DOHH2 (cell line): ENCODE data around the gene MACROD2.

Experiments
- H3F3A ChIP-seq: fragments of 200-600 bp; sonication (generic), shearing (Covaris generic); 2 replicates; pipeline ENCODE4 v1.6.0; 2016; ENCODE audit warnings: antibody characterized with exemption, mild to moderate bottlenecking; ENCODE audit not compliant: control insufficient read depth, insufficient read depth
- H3K27ac ChIP-seq: fragments of 200-600 bp; sonication (generic); 2 replicates; pipeline ENCODE4 v1.5.1; 2014; ENCODE audit warnings: low read depth, mild to moderate bottlenecking, low read length, moderate library complexity
- H3K27me3 ChIP-seq: fragments of 200-600 bp; sonication (generic); 2 replicates; pipeline ENCODE4 v1.6.1; 2014; ENCODE audit warnings: mild to moderate bottlenecking, low read length, mixed read lengths; ENCODE audit not compliant: control insufficient read depth
- H3K36me3 ChIP-seq: fragments of 200-600 bp; sonication (generic); 2 replicates; pipeline ENCODE4 v1.6.1; 2014; ENCODE audit warnings: mild to moderate bottlenecking, low read length, moderate library complexity, mixed read lengths; ENCODE audit not compliant: control insufficient read depth
- H3K4me1 ChIP-seq: fragments of 200-600 bp; sonication (generic); 2 replicates; pipeline ENCODE4 v1.6.1; 2014; ENCODE audit warnings: mild to moderate bottlenecking, low read length, mixed read lengths; ENCODE audit not compliant: control insufficient read depth
- H3K4me2 ChIP-seq: fragments of 200-600 bp; sonication (generic); 2 replicates; pipeline ENCODE4 v1.6.0; 2014; ENCODE audit warnings: mild to moderate bottlenecking, low read length, moderate library complexity
- H3K4me3 ChIP-seq: fragments of 200-600 bp; sonication (generic); 2 replicates; pipeline ENCODE4 v1.5.1; 2014; ENCODE audit warnings: mild to moderate bottlenecking, low read length, mixed read lengths
- H3K79me2 ChIP-seq: fragments of 200-600 bp; sonication (generic); 2 replicates; pipeline ENCODE4 v1.6.1; 2014; ENCODE audit warnings: mild to moderate bottlenecking, low read length, mixed read lengths; ENCODE audit not compliant: control insufficient read depth
- H3K9me2 ChIP-seq: fragments of 200-600 bp; sonication (generic); replicated peaks from 2 replicates; pipeline ENCODE4 v1.6.1; 2014; ENCODE audit warnings: mild to moderate bottlenecking, low read length, mixed read lengths; ENCODE audit not compliant: control insufficient read depth
- H3K9me3 ChIP-seq: fragments of 200-600 bp; sonication (generic); 2 replicates; pipeline ENCODE4 v1.6.1; 2014; ENCODE audit warnings: antibody characterized with exemption, low read length, mixed read lengths; ENCODE audit not compliant: control insufficient read depth, insufficient read depth
- H4K20me1 ChIP-seq: fragments of 200-600 bp; sonication (generic); 2 replicates; pipeline ENCODE4 v1.6.0; 2014; ENCODE audit warnings: low read depth, mild to moderate bottlenecking, antibody characterized with exemption, low read length, moderate library complexity; ENCODE audit not compliant: control insufficient read depth, insufficient read depth
- EZH2phosphoT487 ChIP-seq: fragments of 200-600 bp; sonication (generic); IDR thresholded peaks from 2 replicates; pipeline ENCODE4 v1.6.1; 2017; ENCODE audit warnings: borderline replicate concordance, mild to moderate bottlenecking, antibody characterized with exemption, low read length, moderate library complexity, mixed read lengths
- TF ChIP-seq, protein P1 (sequence below): fragments of 200-600 bp; sonication (generic); IDR thresholded peaks from one replicate; pipeline ENCODE4 v1.5.1; 2014; ENCODE audit warnings: antibody characterized with exemption, mild to moderate bottlenecking, low read depth, low read length; ENCODE audit not compliant: poor library complexity, severe bottlenecking

Gene MACROD2

DNA sequence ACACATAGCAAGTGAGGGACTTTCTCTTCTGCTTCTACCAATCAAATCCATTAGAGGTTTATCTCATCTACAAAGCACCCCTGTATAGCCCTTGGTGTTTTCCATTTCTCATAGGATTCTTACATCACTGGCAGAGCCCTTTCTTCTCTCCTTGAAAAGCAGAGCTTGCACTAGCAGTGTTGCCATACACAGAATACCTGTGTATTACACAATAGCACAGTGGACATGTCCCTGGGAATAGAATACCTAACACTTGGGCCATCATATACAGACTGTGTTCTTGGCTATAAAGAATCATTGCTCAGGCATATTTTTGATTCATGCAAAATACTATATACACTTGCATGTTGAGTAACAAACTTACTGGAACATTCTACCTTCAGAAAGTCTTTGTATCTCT, 1996.0 kb downstream of the MACROD2 start:
- TF ChIP-seq EZH2phosphoT487 = no peak
- TF ChIP-seq, protein P1, sequence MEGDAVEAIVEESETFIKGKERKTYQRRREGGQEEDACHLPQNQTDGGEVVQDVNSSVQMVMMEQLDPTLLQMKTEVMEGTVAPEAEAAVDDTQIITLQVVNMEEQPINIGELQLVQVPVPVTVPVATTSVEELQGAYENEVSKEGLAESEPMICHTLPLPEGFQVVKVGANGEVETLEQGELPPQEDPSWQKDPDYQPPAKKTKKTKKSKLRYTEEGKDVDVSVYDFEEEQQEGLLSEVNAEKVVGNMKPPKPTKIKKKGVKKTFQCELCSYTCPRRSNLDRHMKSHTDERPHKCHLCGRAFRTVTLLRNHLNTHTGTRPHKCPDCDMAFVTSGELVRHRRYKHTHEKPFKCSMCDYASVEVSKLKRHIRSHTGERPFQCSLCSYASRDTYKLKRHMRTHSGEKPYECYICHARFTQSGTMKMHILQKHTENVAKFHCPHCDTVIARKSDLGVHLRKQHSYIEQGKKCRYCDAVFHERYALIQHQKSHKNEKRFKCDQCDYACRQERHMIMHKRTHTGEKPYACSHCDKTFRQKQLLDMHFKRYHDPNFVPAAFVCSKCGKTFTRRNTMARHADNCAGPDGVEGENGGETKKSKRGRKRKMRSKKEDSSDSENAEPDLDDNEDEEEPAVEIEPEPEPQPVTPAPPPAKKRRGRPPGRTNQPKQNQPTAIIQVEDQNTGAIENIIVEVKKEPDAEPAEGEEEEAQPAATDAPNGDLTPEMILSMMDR = no peak
- no peak overlapping the region for H3K27ac ChIP-seq
- H3F3A ChIP-seq = no peaks in the 10 kb centered on the region
- H3K9me3 ChIP-seq = no peaks in the 10 kb centered on the region
- no peaks in the 10 kb centered on the region for H3K36me3 ChIP-seq
- peaks cover 4% of the 10 kb centered on the region for H3K4me1 ChIP-seq
- H4K20me1 ChIP-seq = no peaks in the 10 kb centered on the region
- no peak overlapping the region for H3K4me2 ChIP-seq
- H3K27me3 ChIP-seq = no peaks in the 10 kb centered on the region
- no peaks in the 10 kb centered on the region for H3K9me2 ChIP-seq
- H3K4me3 ChIP-seq = no peak overlapping the region
- no peaks in the 10 kb centered on the region for H3K79me2 ChIP-seq

DNA sequence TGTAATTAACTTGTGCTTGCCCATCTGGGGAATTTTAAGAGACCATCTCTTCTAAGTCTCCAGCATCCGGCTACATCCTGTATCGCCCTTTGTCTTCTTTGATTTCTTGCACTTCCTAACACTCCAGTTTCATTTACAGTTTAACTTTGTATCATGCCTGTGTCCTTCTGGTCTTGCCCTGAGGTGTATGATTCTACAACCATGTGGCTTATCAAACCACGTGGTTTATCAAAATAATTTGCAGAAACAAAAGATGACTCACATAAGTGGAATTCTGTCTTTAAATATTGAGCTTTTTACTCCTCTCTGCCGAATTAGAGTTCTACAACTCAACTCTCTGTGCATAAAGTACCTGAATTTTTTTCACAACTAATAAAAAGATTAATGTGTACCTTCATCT, 1997.2 kb downstream of the MACROD2 start:
- Histone ChIP-seq H3K79me2 (no peaks in the 10 kb centered on the region), H3K9me2 (no peaks in the 10 kb centered on the region), H3K4me3 (no peak overlapping the region), H3F3A (no peaks in the 10 kb centered on the region), H3K9me3 (peaks cover 8% of the 10 kb centered on the region; the same call in 1 of the 2 replicates), H3K27me3 (no peaks in the 10 kb centered on the region), H3K4me1 (no peaks in the 10 kb centered on the region), H3K36me3 (no peaks in the 10 kb centered on the region), H3K4me2 (no peak overlapping the region), H4K20me1 (no peaks in the 10 kb centered on the region), H3K27ac (no peak overlapping the region)
- TF ChIP-seq EZH2phosphoT487 = no peak
- TF ChIP-seq, protein P1 = no peak

DNA sequence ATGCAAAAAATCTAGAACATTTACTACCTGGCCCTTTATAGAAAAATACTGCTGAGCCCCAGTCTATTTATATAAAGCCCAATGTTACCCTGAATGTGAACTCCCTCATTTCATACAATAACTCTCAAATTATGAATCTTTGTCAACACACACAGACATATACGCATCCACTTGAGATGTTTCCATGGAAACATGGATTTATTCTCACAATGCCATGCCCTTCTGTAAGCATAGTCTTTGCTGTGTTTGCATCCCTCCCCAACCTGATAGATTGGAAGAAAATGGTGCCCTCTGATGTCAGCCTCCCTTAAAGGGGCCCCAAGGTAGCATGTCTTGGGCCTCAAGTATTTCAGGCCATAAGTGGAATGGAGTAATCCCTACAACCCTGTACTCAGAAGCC, 2004.8 kb downstream of the MACROD2 start:
- peaks cover 15% of the 10 kb centered on the region; the same call in 1 of the 2 replicates for H3K9me3 ChIP-seq
- no peaks in the 10 kb centered on the region for H3K27me3 ChIP-seq
- no peak overlapping the region for H3K4me3 ChIP-seq
- no peak overlapping the region for H3K4me2 ChIP-seq
- no peaks in the 10 kb centered on the region for H4K20me1 ChIP-seq
- no peaks in the 10 kb centered on the region for H3K79me2 ChIP-seq
- H3K9me2 ChIP-seq = no peaks in the 10 kb centered on the region
- H3F3A ChIP-seq = no peaks in the 10 kb centered on the region
- H3K4me1 ChIP-seq = no peaks in the 10 kb centered on the region
- no peaks in the 10 kb centered on the region for H3K36me3 ChIP-seq
- TF ChIP-seq, protein P1 = no peak
- TF ChIP-seq EZH2phosphoT487 = no peak
- no peak overlapping the region for H3K27ac ChIP-seq

DNA sequence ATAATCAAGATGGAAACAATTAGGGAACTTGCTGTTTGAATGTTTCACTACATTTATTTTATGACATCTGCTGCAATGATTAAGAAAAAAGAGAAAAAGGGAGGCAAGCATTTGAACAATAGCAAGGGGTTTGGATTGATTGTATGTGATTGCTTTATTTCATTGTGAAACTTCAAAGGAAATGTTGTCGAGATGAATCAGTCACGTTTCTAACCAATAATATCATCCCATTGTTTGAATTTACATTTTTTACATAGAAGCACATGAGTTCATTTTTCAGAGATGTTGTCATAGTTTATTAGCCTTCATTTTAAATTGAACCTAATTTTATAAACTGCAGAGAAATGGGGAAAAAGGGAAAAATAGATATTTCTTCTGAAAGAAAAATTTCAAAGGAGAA, 2006.0 kb downstream of the MACROD2 start:
- TF ChIP-seq, protein P1 = no peak
- TF ChIP-seq EZH2phosphoT487 = no peak
- Histone ChIP-seq H3K9me2 (no peaks in the 10 kb centered on the region), H3K4me1 (no peaks in the 10 kb centered on the region), H3K4me3 (no peak overlapping the region), H4K20me1 (no peaks in the 10 kb centered on the region), H3K79me2 (no peaks in the 10 kb centered on the region), H3K27ac (no peak overlapping the region), H3F3A (no peaks in the 10 kb centered on the region), H3K27me3 (no peaks in the 10 kb centered on the region), H3K36me3 (no peaks in the 10 kb centered on the region), H3K4me2 (no peak overlapping the region), H3K9me3 (peaks cover 15% of the 10 kb centered on the region; the same call in 1 of the 2 replicates)
